ENCODE measurements around the gene C1orf105.

- TF ChIP-seq TAF1 (IDR thresholded peaks at IDR 0.05; ENCODE audit: low read depth, low read length) (no peak), POLR2A (IDR thresholded peaks at IDR 0.05; ENCODE audit: low read depth, low read length) (no peak), POLR2AphosphoS5 (IDR thresholded peaks at IDR 0.05; ENCODE audit: low read depth, low read length) (no peak), PAX5 (IDR thresholded peaks at IDR 0.05; ENCODE audit: insufficient read depth, low read length, severe bottlenecking) (no peak), SPI1 (IDR thresholded peaks at IDR 0.05; ENCODE audit: low read depth, low read length) (no peak)
Observed at GRCh38 chr1:172514108-172514507, 93.6 kb downstream of the C1orf105 start.

Measured in GM12891 (cell line).